GM23338 (cell line): ENCODE measurements around the gene TARS2.

Experiments used
- CREB1 ChIP-seq: fragments of 250-450 bp; sonication (Bioruptor Pico); IDR thresholded peaks from 2 replicates; pipeline ENCODE4 v1.5.0; 2020; ENCODE audit warnings: low read depth, mild to moderate bottlenecking, moderate library complexity
- CTCF ChIP-seq, 2 experiments: fragments of 200-600 bp in 1 of 2; sonication (generic) in 1 of 2; conservative IDR thresholded peaks; 2 replicates each; pipeline versions ENCODE4 v1.5.1 to v1.6.1; 2016 to 2017; ENCODE audit warnings: antibody characterized with exemption in 2 of 2, low read depth in 2 of 2, mild to moderate bottlenecking in 2 of 2, moderate library complexity in 1 of 2
- EZH2 ChIP-seq: fragments of 200-600 bp; sonication (generic); IDR thresholded peaks from one replicate; pipeline ENCODE4 v1.8.0; 2017; ENCODE audit warnings: antibody characterized with exemption, mild to moderate bottlenecking, low read depth; ENCODE audit not compliant: unreplicated experiment
- EZH2phosphoT487 ChIP-seq: fragments of 200-600 bp; sonication (generic); IDR thresholded peaks from one replicate; pipeline ENCODE4 v1.8.1; 2018; ENCODE audit warnings: antibody characterized with exemption; ENCODE audit not compliant: unreplicated experiment
- POLR2AphosphoS5 ChIP-seq: IDR thresholded peaks from 2 replicates; pipeline ENCODE4 v1.6.1; 2016; ENCODE audit warnings: antibody characterized with exemption, low read depth
- REST ChIP-seq: IDR thresholded peaks from one replicate; pipeline ENCODE4 v1.6.1; 2018; ENCODE audit warnings: antibody characterized with exemption; ENCODE audit not compliant: unreplicated experiment

GRCh38 chr1:150507912-150508864 lies 21.0 kb downstream of the TARS2 start, which contains the start of gene ECM1:
- TF ChIP-seq CTCF (conservative IDR thresholded peaks at IDR 0.05; ENCODE audit: low read depth in 2 of 2) = no peak
- TF ChIP-seq CREB1 = no peak
- no peak for TF ChIP-seq EZH2
- no peak for TF ChIP-seq EZH2phosphoT487
- TF ChIP-seq REST = no peak
- no peak for TF ChIP-seq POLR2AphosphoS5
